Amniotic stem cell (primary cell): ENCODE measurements around the gene NHLRC2.

Source experiments
- DNase-seq: peaks from one replicate; lab custom pipeline; 2025; lab: John Stamatoyannopoulos, UW

The NHLRC2 gene

DNA sequence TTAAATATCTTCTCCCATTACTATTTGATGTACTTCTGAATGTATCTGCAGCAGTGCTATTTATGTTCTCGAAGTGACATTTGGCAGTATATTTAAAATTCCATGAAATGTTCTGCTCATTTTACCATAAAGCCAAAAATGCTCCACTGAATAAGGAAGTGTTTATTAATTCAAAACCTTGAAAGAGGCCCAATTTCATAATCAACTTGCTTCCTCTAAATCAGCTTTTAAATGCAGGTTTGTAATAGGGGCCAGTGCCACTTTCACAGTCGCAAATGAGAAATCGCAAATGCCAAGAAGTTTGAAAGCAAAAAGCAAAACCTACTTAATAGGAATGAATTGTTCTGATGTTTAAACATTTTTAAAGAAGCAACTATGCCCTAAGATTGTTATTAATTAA lies 11.4 kb downstream of the NHLRC2 start:
- DNase-seq: no peak

DNA sequence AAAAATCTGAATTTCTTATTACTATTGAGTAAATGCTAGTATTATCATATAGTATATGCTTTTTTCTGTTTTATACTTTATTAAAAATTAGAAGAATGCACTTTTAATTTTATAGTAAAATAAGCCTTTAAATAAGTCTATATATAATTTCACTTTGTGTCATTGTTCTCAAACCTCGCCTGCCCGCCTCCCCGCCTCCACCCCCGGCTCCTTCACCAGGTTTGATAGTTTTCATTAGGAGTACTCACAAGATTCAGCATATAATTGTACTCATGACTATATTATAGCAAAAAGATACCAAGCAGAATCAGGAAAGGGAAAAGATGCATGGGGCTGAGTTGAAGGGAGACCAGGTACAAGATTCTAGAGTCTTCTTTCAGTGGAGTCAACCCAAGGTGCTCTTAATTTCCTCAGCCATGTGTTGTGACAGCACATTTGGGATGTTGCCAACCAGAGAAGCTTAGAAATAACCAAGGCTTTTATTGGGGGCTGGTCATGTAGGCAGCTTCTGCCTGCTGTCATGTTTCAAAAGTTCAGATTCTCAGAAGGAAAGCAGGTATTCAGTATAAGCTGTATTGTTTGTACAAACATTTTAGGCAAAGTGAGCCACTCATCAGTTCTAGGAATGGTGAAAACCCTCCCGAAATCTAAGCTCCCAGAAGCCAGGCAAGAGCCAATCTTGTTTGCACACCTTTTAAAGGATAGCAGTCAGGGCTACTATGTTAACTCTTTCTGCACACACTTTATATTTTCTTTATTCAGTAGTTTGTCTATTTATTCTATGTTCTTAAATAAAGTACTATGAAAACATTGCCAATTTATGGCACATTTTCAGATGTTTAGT lies 12.3 kb downstream of the NHLRC2 start:
- no peak for DNase-seq

DNA sequence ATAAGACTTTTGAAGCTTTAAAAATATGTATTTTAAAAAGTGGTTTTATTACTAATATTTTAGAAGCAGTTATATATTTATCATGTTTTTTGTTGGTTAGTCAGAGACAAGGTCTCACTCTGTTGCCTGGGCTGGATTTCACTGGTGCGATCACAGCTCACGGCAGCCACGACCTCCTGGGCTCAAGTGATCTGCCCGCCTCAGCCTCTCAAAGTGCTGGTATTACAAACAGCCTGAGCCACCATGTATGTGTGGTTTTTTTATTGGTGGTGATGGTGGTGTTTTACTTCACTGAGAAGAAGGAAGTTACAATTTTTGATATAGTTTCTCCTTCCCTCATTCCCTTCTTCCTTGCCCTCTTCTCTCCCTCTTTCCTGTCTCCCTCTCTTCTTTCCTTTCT lies 13.4 kb downstream of the NHLRC2 start:
- no peak for DNase-seq

DNA sequence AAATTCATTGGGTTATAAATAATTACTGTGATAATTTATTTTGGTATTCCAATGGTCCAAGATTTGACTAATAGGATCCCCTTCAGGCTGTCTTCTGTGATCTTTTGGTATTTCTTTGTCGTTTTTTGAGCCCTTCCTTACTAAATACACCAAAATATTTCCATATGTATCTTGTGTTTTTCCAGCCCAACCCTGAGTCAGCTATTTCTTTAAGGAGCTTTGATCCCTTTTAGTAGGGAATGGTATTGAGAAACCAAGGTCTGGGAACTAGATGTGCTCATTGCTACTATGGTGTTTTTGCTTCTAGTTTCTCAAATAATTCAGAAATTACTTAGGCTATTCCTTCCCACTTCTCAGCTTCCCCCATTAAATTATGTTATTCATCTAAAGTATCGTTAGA lies 15.3 kb downstream of the NHLRC2 start:
- DNase-seq: no peak

DNA sequence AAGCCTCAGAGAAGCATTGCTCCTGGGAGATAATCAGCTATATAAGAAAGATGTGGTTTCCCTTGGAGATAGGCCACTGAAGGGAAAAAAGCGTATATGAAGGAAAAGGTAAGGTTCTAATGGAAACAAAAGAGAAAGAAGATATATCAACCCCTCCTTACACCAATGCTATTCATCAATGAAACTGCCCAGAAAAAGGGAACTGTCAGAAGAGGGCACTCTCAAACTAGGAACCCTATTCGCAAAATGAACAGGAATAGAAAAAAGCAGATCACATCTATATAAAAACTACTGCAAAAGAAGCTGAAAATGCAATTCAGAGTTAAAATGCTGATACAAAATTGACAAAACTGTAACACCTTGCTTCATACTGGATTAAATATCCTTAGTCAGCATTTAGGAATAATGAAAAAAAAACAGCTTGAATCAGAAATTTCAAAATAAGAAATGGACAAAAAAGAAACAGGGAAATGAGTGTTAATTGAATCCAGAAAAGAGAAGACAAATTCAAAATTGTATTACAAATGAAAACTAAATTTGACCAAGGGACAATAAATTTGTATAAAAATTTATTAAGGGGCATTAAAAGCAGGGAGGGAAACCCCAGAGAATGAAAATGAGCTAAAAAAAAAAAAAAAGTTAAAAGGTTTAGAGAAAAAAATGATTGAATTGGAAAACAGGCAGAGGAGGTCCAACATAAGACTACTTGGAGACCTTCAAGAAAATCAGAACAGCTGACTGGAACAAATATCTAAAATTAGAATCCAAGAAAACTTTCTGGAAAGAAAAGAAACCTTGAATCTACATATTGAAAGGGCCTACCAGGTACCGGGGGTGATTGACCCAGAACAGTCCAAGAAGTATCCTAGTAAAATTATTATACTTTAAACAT lies 17.9 kb downstream of the NHLRC2 start:
- DNase-seq: no peak

DNA sequence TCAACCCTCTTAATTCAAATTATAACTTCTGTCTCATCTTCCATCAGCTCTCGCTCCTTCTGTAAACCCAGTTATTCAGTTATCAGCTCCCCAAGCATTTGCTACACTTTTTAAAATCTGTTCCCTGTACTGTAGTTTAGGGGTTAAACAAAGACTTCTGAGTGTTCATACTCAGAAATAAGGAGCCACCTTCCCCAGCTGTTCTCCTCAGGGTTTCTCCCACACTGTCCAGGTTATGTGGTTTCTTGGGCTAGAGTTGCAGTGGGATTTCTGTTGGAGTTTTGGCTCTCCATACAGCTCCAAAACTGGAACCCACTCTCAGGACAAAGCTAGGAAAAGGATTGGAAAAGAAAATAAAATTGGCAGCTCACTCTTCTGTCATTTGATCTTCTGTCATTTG lies 20.8 kb downstream of the NHLRC2 start:
- no peak for DNase-seq

DNA sequence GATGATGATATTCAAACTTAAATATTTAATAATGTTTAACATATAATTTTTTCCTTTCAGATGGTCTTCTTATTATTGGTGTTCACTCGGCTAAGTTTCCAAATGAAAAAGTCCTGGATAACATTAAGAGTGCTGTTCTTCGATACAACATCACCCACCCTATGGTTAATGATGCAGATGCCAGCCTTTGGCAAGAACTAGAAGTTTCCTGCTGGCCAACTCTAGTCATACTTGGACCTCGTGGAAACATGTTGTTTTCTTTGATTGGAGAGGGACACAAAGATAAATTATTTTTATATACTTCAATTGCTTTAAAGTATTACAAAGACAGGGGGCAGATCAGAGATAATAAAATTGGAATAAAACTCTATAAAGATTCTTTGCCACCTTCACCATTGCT lies 22.0 kb downstream of the NHLRC2 start:
- DNase-seq: no peak

DNA sequence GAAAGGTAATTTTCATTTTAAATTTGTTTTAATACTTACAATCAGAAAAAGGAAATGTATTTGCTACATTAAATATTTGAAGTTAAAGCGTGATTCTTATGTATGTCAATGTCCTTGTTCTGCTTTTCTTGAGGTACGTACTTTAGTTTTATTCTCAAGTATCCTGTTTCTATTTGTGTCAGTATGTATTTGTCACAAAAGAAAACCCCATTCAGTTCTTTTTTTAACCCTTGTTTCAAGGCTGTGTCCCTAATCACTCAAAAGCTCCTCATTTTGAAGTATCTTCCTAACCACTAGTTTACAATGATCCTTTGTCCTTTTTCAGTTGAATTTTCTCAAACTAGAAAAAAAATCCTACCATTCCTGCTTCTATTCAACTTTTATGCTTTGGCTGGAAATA lies 25.2 kb downstream of the NHLRC2 start:
- no peak for DNase-seq

DNA sequence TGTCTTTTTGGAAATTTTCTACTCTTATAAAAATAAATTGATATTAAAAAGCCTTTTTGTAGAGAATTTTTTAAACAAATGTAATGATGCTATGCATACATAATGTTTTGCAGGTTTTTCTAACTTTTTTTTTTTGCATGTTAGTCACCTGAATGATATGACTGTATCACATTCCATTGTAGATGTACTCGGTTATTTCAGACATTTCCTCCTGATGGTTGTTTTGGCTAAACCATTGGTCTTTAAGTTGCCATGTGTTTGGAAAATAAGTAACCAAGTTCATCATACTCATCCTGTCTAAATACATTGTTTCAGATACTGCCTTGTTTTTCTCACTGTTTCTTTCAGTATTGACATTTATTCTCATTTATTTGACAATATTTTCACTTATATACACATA lies 25.8 kb downstream of the NHLRC2 start:
- no peak for DNase-seq

DNA sequence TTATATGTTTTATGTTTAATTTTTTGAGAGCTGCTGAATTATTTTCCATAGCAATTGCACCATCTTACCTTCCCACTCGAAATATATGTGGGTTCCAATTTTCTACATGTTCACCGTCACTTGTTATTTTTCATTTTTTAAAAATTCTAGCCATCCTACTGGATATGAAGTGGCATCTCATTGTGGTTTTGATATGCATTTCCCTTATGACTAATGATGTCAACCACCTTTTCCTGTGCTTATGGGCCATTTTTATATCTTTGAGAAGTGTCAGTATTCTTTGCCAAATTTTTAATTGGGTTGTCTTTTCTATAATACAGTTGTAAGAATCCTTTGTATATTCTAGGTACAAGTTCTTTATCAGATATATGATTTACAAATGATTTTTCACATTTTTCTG lies 27.8 kb downstream of the NHLRC2 start:
- no peak for DNase-seq

DNA sequence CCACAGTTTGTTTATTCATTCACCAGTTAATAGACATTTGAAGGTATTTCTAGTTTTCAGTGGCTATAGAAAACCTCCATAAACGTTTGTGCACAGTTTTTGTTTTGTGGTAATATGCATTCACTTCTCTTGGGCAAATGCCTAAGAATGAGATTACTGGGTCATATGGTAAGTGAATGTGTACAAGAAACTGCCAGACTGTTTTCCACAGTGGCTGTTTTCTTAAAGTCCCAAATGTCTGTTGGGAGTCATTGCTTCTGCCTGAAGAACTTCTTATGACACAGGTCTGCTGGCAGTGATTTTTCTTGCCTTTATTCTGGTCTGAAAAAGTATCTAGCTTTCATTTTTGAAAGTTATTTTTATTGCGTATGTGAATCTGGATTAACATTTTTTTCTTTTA lies 35.5 kb downstream of the NHLRC2 start:
- DNase-seq: no peak

DNA sequence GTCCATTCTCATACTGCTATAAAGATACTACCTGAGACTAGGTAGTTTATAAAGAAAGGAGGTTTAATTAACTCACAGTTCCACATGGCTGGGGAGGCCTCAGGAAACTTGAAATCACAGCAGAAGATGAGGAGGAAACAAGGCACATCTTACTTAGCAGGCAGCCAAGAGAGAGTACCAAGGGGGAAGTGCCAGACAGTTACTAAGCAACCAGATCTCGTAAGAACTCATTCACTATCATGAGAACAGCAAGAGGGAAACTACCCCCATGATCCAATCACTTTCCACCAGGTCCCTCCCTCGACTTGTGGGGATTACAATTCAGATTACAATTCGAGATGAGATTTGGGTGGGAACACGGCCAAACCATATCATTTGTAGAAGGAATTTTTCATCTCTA lies 36.3 kb downstream of the NHLRC2 start:
- DNase-seq: no peak

DNA sequence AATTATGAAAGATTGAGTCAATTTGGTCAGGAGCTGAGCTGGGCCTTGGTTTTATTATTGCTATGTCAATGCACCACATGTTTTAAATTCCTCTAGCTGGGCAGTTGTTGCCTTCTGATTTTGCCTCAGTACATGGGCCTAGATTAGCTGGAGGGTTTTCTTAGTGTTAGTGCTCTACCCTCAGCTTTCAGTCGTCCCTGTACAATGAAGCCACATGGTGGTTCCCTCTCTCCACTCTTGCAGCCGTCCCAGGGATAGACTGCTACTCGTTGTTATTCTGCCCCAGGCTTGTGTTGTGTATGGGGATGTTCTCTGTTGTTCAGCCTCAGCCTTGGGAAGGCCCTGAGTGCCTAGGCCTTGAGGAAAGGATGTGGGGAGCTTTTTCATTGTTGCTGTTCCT lies 37.0 kb downstream of the NHLRC2 start:
- DNase-seq: no peak

DNA sequence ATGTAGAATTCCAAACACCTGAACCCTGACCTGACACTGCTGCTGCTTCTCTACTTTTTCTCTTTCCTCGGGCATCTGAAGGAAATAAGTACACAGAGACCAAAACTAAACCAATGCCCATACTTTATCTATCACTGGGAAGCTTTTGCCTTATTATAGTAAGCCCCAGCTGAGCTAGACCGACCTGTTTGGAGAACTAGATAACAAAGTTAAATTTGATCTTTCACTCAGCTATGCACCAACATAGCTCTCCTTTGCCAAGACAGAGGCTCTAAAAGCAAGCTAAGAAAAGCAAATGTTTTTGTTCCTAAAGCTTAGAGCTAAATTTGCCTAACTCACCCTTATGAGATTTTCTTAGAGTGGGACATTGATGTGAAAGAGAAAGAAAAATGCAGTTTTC lies 39.1 kb downstream of the NHLRC2 start:
- DNase-seq: no peak

DNA sequence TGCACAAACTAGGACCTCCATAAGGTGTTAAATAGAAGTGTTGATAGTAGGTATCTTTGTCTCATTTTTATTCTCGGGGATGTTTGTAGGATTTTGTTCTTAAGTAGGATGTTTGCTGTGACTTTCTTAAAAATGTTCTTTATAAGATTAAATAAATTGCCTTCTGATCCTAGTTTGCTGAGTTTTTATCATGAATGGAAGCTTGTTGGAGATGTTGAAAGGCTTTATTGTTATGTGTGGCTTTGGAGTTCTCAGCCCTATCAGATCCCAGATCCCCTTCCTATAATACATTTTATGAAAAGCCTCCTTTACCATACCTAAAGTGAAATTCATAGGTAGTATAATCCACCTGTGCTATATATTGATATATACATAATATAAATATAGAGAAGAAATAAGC lies 40.1 kb downstream of the NHLRC2 start:
- no peak for DNase-seq

DNA sequence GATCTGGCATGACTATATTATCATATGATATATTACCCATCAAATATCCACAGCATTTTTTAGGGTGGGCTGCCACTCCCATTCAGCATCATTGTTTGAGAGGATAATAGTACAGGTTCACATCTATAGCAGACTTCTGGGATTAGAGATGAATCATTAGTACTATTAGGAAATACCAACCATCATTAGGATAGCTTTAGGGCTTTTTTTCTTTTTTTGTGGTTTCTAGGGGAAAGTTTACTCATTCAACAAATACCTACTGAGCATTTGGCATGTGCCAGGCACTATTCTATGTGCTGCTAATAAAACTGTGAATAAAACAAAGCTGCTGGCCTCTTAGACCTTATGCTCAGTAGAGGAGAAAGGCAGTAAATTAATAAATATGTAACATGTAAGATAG lies 40.6 kb downstream of the NHLRC2 start:
- DNase-seq: no peak

DNA sequence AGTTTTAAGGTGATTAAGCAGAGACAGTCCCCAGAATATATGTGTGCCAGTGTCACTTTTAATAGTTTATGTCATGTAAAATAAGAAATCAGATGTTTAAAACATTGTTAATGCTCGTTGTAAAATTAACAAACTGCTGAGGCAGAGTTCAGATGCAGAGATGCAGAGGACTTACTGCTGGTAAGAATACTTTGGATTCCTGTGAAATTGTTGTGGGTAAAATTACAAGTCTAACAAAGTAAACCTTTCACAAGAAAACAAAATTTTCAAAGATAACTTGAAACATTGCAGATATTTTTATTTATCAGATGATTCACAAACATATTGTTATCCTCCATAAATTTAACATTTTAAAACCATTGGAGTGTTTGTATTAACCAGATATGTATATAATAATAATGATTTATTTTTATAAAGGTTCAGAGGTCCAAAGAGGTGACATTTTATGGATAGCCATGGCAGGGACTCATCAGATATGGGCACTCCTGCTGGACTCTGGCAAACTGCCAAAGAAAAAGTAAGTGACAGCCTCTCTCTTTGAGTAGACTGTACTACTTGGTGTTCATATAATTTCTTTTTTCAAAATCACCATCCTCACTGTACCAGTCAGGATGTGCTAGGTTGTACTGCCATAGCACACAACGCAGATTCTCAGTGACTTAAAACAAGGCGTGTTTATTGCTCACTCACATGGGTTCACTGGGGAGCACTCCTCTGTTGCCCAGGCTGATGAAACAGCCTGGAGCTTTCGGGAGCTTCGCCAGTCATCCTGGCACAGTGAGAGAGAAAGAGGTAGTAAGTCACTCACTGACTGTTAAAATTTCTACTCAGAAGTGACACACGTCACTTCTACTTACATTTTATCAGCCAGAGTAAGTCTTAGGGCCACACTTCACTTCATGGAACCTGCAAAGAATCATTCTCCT lies 43.5 kb downstream of the NHLRC2 start:
- no peak for DNase-seq

DNA sequence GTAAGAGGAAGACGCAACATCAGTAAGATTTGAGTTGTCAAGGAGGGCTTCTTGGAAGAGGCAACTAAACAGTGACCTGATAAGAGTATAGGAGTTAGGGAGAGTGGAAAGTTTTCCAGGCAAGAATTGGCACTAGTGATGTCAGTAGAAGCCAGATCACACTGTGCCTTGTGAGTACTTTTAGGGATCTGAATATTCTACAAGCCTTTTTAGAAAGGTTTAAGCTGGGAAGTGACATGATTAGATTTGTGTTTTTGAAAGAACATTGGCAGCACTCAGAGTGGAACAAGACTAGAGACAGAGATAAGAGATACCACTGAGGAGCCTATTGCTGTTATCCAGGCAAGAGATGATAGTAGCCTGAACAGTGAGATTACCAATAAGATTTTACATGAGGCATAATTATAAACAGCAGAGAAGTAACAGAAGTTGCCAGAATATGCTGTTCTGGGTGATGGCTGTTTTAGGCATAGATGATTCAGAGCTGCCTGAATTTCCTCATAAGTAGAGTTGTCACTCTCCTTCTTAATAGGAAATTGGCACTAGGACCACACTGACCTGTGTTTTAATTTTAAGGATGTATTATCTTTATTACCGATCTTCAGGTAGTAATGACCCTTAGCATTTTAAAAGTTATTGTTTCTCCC lies 45.6 kb downstream of the NHLRC2 start:
- DNase-seq: no peak

DNA sequence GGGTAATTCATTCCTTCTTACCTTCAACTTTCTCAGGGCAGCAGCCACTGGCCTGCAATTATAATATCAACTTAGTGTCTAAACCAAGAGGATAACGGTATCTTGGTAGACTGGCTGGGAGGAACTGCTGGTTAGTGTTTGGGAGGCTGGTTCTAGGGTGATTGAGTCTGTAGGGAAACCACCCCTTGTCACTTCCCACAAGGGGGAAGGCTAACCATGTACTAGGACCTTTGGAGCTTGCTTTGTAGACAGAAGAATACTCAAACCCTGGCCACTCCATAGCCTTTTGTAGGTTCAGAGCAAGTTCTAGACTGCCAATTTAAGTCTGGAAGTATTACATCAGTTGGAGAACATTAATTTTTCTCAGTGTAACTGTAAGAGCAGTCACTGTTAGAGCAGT lies 51.3 kb downstream of the NHLRC2 start:
- no peak for DNase-seq

DNA sequence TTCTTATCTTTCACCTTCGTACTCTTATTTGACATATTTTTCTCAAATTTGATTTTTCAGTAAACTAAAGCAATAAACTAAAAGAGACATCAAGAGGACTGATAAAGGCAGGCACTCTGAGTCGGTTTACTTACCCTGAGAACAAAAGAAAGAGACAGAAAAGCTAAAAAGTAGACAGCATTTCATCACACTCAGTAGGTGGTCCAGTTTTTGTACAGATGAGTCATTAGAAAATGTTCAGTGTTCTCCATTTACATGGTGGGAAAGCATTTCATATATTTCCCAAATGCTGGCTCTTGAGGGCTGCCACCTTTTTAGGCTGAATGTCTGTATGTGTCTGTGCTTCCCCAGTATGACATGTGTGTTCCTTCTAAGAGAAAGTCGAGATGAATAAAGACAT lies 52.7 kb downstream of the NHLRC2 start:
- no peak for DNase-seq

DNA sequence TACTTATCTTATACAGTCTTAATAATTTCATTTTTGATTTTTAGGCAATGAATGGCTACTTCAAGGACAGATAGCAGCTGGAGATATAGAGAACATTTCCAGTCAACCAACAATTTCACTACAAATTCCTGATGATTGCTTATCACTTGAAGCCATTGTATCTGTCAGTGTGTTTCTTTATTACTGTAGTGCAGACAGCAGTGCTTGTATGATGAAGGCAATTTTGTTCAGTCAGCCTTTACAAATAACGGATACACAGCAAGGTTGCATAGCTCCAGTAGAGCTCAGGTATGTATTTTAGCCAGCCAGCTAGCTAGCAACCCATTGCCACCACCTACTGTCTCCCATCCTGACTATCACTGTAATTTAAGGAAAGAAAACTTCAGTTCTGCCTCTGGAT lies 53.8 kb downstream of the NHLRC2 start:
- DNase-seq: no peak

DNA sequence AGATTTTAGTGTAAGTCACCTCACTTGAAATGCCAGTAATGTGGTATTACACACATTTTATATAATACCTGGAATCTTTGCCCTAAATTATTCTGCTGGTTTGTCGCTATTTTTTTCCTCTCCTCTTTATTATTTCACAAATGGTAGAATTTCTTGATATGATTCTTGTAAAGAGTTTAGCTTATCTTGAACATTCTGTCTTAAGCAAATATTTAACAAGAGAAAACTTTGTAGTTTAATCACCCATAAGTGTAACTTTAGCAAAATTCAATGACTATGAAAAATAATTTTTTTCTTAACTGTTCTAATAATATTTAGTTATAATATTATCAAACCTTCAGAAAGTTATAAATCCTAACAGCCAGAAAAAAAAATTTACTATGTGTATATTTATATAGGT lies 56.7 kb downstream of the NHLRC2 start:
- DNase-seq: no peak
